Left lung (tissue), 10 donors: ENCODE results near the gene TOP2A. TPM values are rescaled to one million over a fixed set of nuclear protein-coding genes. Genes with fewer than 3 reads are reported as not detected.

Experiments used
- ATAC-seq: fragments of 200-7000 bp; cut with Tn5 transposase; one replicate; pipeline ENCODE4 v1.9.1; 2020; ENCODE audit warnings: moderate library complexity
- DNase-seq, 4 donors: peaks; one replicate each; pipeline ENCODE4 v3.0.0-alpha.2; 2013 to 2020
- H3K27ac ChIP-seq, 2 donors: fragments of 200-600 bp; sonication (generic) in 1 of 2; one replicate each; pipeline versions ENCODE4 v1.5.0 to v1.8.0; 2020 to 2021
- H3K27me3 ChIP-seq, 2 donors: fragments of 200-600 bp; sonication (generic) in 1 of 2; one replicate each; pipeline versions ENCODE4 v1.5.0 to v1.8.0; 2020 to 2021
- H3K36me3 ChIP-seq, 2 donors: fragments of 200-600 bp; sonication (generic) in 1 of 2; one replicate each; pipeline versions ENCODE4 v1.5.0 to v1.8.0; 2020 to 2021
- H3K4me1 ChIP-seq, 2 donors: fragments of 200-600 bp; one replicate each; pipeline ENCODE4 v1.8.0; 2021
- H3K4me3 ChIP-seq, 2 donors: fragments of 200-600 bp; sonication (generic) in 1 of 2; one replicate each; pipeline versions ENCODE4 v1.5.0 to v1.8.0; 2020 to 2021; ENCODE audit warnings: mild to moderate bottlenecking in 1 of 2
- H3K9me3 ChIP-seq, 2 donors: fragments of 200-600 bp; sonication (generic) in 1 of 2; one replicate each; pipeline versions ENCODE4 v1.5.0 to v1.8.0; 2020 to 2021
- intact Hi-C, 2 donors: fragments of 100-400 bp; cut with DNase I; formaldehyde crosslinking; loops; one replicate each; pipeline versions ENCODE4 v1.11.2 to v1.14.2; 2022
- polyA plus RNA-seq, 6 donors: library from polyadenylated mRNA; unstranded; fragments of 120-200 nt; gene quantifications; one replicate each; pipeline ENCODE4 v1.2.1, GENCODE V29; 2013; ENCODE audit not compliant: insufficient read length in 6 of 6
- total RNA-seq, 2 donors: library from RNA; stranded (reverse); fragmentation: NEBNext Ultra II Directional; extraction: Animal tissue kit (Norgen Biotek cat#: 25700); gene quantifications; one replicate each; pipeline ENCODE4 v1.2.1, GENCODE V29; 2021
- TF ChIP-seq, protein P1 (sequence below), 2 donors: fragments of 200-600 bp; sonication (generic) in 1 of 2; IDR thresholded peaks; one replicate each; pipeline versions ENCODE4 v1.5.0 to v1.8.0; 2021; ENCODE audit warnings: antibody characterized with exemption in 2 of 2
- donor health status: DM: no; HTN: yes; CAD: no.
- donor health status: DM: no; HTN: no; CAD: no.

TOP2A gene
- total and polyA plus RNA-seq, 8 donors: 18.1 to 314 (median 139) TPM

DNA sequence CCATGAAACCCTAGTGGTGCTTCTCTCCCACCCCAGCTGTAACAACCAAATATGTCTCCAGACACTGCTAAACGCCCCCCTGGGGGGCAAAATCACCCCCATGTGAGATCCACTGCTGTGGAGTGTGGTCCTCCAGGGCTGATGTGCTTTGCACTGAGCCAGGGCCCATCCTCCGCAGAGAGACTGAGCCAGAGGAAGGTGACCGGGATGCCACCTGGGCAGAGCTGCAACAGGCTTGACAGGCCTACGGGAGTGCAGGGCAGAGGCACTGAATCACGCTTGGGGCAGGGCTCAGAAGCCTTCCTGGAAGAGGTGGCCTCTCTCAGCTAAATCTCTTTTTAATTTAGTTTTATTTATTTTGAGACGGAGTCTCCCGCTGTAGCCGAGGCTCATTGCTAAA is 57.6 kb downstream of the TOP2A start:
- TF ChIP-seq, protein P1, sequence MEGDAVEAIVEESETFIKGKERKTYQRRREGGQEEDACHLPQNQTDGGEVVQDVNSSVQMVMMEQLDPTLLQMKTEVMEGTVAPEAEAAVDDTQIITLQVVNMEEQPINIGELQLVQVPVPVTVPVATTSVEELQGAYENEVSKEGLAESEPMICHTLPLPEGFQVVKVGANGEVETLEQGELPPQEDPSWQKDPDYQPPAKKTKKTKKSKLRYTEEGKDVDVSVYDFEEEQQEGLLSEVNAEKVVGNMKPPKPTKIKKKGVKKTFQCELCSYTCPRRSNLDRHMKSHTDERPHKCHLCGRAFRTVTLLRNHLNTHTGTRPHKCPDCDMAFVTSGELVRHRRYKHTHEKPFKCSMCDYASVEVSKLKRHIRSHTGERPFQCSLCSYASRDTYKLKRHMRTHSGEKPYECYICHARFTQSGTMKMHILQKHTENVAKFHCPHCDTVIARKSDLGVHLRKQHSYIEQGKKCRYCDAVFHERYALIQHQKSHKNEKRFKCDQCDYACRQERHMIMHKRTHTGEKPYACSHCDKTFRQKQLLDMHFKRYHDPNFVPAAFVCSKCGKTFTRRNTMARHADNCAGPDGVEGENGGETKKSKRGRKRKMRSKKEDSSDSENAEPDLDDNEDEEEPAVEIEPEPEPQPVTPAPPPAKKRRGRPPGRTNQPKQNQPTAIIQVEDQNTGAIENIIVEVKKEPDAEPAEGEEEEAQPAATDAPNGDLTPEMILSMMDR (IDR thresholded peaks at IDR 0.05): no peak
- peaks cover 0 to 45% of the 10 kb centered on the region in 2 donors for H3K27me3 ChIP-seq
- DNase-seq (no peak), ATAC-seq (no peak)
- no peak overlapping the region for H3K4me3 ChIP-seq
- no peak overlapping the region for H3K27ac ChIP-seq
- intact Hi-C loops: loop anchor here in 1 of 2 donors (5.0 kb wide), 1 partner anchor 172 kb away; no protein-coding TSS in a partner anchor
- peaks cover 0 to 54% of the 10 kb centered on the region in 2 donors for H3K4me1 ChIP-seq
- no peaks in the 10 kb centered on the region for H3K9me3 ChIP-seq
- H3K36me3 ChIP-seq: peaks cover 0 to 23% of the 10 kb centered on the region in 2 donors

DNA sequence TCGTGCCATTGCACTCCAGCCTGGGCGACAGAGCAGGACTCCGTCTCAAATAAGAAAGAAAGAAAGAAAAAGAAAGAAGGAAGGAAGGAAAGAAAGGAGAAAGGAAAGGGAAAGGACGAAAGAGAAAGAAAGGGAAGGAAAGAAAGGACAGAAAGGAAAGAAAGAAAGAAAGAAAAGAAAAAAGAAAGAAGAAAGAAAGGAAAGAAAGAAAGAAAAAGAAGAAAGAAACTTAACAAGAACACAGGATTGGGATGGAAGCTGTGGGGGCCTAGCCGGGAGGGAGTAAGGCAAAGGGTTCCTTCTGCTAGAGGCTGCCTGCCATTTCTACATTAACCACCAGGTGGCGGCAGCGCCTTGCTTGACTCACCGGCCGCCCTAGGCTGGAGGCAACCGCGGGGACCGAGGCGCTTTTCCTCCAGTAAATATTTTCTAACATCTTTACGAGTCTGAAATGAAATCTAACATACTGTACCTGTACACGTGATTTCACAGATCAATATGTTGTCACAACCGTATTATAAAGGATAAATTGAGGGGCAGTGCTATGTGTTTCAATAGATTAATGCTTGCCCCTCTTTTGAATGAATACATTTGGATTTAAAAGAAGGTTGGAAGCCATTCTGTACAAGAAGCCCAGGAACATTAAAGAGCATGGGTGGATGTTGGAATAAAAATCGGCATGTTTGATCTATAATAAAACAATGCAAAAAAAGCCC is 59.2 kb downstream of the TOP2A start:
- H3K27me3 ChIP-seq: peaks cover 0 to 34% of the 10 kb centered on the region in 2 donors
- intact Hi-C loops: loop anchor here in 1 of 2 donors (10.0 kb wide), 1 partner anchor 54 kb away; the partner anchor contains the start of gene RARA
- DNase-seq (peak; percentile 80 to 97 (median 90)), ATAC-seq (peak; percentile 77)
- TF ChIP-seq, protein P1 (IDR thresholded peaks at IDR 0.05): peak; percentile 98 to 99
- H3K27ac ChIP-seq: peak overlapping the region in 1 of 2 donors; percentile 57
- no peaks in the 10 kb centered on the region for H3K9me3 ChIP-seq
- peaks cover 0 to 39% of the 10 kb centered on the region in 2 donors for H3K36me3 ChIP-seq
- H3K4me3 ChIP-seq: peak overlapping the region in 1 of 2 donors; percentile 8
- peaks cover 0 to 51% of the 10 kb centered on the region in 2 donors for H3K4me1 ChIP-seq

DNA sequence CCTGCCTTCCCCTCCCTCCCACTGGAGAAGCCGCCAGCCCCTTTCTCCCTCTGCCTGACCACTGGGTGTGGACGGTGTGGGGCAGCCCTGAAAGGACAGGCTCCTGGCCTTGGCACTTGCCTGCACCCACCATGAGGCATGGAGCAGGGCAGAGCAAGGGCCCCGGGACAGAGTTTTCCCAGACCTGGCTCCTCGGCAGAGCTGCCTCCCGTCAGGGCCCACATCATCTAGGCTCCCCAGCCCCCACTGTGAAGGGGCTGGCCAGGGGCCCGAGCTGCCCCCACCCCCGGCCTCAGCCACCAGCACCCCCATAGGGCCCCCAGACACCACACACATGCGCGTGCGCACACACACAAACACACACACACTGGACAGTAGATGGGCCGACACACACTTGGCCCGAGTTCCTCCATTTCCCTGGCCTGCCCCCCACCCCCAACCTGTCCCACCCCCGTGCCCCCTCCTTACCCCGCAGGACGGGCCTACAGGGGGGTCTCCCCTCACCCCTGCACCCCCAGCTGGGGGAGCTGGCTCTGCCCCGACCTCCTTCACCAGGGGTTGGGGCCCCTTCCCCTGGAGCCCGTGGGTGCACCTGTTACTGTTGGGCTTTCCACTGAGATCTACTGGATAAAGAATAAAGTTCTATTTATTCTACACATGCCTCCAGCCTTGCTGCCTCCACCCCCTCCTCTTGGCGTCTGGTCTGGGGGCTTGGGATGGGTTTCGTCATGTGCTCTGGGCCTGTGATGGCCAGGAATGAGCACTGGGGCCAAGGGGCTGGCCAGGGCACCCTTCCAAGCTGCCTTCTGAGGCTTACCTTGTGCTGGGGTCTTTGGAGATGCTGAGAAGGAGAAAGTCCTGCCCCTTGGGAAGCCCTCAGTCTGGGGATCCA is 60.5 kb downstream of the TOP2A start:
- DNase-seq: peak in 1 of 4 donors; percentile 58
- H3K36me3 ChIP-seq: peaks cover 0 to 51% of the 10 kb centered on the region in 2 donors
- H3K9me3 ChIP-seq: no peaks in the 10 kb centered on the region
- TF ChIP-seq, protein P1 (IDR thresholded peaks at IDR 0.05): no peak
- no peak overlapping the region for H3K4me3 ChIP-seq
- H3K27ac ChIP-seq: peak overlapping the region in 1 of 2 donors; percentile 45
- peaks cover 0 to 52% of the 10 kb centered on the region in 2 donors for H3K4me1 ChIP-seq
- peaks cover 0 to 22% of the 10 kb centered on the region in 2 donors for H3K27me3 ChIP-seq
- ATAC-seq: no peak
- intact Hi-C loops: loop anchor here in 1 of 2 donors (10.0 kb wide), 1 partner anchor 52 kb away; the partner anchor contains the start of gene RARA

DNA sequence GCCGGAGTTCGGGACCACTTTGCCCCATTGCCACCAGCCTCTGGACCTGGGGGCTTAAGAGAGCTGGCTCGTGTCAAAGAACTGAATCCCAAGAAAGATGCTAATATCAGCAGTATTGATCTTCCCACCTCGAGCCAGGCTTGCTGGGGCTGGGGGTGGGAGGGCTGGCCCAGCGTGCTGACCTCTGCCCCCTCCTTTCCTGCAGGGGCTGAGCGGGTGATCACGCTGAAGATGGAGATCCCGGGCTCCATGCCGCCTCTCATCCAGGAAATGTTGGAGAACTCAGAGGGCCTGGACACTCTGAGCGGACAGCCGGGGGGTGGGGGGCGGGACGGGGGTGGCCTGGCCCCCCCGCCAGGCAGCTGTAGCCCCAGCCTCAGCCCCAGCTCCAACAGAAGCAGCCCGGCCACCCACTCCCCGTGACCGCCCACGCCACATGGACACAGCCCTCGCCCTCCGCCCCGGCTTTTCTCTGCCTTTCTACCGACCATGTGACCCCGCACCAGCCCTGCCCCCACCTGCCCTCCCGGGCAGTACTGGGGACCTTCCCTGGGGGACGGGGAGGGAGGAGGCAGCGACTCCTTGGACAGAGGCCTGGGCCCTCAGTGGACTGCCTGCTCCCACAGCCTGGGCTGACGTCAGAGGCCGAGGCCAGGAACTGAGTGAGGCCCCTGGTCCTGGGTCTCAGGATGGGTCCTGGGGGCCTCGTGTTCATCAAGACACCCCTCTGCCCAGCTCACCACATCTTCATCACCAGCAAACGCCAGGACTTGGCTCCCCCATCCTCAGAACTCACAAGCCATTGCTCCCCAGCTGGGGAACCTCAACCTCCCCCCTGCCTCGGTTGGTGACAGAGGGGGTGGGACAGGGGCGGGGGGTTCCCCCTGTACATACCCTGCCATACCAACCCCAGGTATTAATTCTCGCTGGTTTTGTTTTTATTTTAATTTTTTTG is 61.6 kb downstream of the TOP2A start:
- Histone ChIP-seq H3K4me1 (peaks cover 0 to 64% of the 10 kb centered on the region in 2 donors), H3K36me3 (peaks cover 0 to 63% of the 10 kb centered on the region in 2 donors), H3K27me3 (peaks cover 0 to 10% of the 10 kb centered on the region in 2 donors), H3K27ac (peak overlapping the region in 1 of 2 donors; percentile 24), H3K9me3 (no peaks in the 10 kb centered on the region), H3K4me3 (no peak overlapping the region)
- no peak for ATAC-seq
- DNase-seq: peak in 1 of 4 donors; percentile 79
- TF ChIP-seq, protein P1 (IDR thresholded peaks at IDR 0.05): no peak
- intact Hi-C loops: loop anchor here in 1 of 2 donors (10.0 kb wide), 1 partner anchor 51 kb away; the partner anchor contains the start of gene RARA
